HEK293 (cell line): ENCODE data around the gene BCDIN3D.

Source experiments
- CTCF ChIP-seq: fragments of 450-650 bp; formaldehyde crosslinking; IDR thresholded peaks from 2 replicates; pipeline ENCODE4 v1.5.1; 2016; ENCODE audit warnings: missing biosample characterization, missing genetic modification characterization
- TF ChIP-seq, protein P1 (sequence below): fragments of 450-650 bp; formaldehyde crosslinking; IDR thresholded peaks from 2 replicates; pipeline ENCODE4 v1.5.1; 2016; ENCODE audit warnings: missing biosample characterization, missing genetic modification characterization
- TF ChIP-seq, protein P2 (sequence below): fragments of 450-650 bp; formaldehyde crosslinking; IDR thresholded peaks from 2 replicates; pipeline ENCODE4 v1.5.1; 2016; ENCODE audit warnings: missing biosample characterization, missing genetic modification characterization

GRCh38 chr12:49887536-49888401, 44.9 kb upstream of the BCDIN3D start:
- TF ChIP-seq, protein P1, sequence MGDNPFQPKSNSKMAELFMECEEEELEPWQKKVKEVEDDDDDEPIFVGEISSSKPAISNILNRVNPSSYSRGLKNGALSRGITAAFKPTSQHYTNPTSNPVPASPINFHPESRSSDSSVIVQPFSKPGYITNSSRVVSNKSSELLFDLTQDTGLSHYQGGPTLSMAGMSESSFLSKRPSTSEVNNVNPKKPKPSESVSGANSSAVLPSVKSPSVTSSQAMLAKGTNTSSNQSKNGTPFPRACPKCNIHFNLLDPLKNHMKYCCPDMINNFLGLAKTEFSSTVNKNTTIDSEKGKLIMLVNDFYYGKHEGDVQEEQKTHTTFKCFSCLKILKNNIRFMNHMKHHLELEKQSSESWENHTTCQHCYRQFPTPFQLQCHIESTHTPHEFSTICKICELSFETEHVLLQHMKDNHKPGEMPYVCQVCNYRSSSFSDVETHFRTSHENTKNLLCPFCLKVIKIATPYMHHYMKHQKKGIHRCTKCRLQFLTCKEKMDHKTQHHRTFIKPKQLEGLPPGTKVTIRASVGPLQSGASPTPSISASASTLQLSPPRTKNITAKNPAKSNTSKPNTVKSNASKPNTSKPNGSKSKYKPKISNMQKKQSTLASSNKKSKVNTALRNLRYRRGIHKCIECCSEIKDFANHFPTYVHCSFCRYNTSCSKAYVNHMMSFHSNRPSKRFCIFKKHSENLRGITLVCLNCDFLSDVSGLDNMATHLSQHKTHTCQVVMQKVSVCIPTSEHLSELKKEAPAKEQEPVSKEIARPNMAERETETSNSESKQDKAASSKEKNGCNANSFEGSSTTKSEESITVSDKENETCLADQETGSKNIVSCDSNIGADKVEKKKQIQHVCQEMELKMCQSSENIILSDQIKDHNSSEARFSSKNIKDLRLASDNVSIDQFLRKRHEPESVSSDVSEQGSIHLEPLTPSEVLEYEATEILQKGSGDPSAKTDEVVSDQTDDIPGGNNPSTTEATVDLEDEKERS, result no peak
- TF ChIP-seq, protein P2, sequence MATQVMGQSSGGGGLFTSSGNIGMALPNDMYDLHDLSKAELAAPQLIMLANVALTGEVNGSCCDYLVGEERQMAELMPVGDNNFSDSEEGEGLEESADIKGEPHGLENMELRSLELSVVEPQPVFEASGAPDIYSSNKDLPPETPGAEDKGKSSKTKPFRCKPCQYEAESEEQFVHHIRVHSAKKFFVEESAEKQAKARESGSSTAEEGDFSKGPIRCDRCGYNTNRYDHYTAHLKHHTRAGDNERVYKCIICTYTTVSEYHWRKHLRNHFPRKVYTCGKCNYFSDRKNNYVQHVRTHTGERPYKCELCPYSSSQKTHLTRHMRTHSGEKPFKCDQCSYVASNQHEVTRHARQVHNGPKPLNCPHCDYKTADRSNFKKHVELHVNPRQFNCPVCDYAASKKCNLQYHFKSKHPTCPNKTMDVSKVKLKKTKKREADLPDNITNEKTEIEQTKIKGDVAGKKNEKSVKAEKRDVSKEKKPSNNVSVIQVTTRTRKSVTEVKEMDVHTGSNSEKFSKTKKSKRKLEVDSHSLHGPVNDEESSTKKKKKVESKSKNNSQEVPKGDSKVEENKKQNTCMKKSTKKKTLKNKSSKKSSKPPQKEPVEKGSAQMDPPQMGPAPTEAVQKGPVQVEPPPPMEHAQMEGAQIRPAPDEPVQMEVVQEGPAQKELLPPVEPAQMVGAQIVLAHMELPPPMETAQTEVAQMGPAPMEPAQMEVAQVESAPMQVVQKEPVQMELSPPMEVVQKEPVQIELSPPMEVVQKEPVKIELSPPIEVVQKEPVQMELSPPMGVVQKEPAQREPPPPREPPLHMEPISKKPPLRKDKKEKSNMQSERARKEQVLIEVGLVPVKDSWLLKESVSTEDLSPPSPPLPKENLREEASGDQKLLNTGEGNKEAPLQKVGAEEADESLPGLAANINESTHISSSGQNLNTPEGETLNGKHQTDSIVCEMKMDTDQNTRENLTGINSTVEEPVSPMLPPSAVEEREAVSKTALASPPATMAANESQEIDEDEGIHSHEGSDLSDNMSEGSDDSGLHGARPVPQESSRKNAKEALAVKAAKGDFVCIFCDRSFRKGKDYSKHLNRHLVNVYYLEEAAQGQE (tag by site-specific recombination), result no peak
- no peak for TF ChIP-seq CTCF (tag by site-specific recombination)
